Measurements from ENCODE around the gene XPO1.

XPO1 gene

GRCh38 chr2:61433606-61434005, 104.5 kb downstream of the XPO1 start:
- no peak overlapping the region for H3K27ac ChIP-seq (ENCODE audit: low read depth, low read length)
- no peaks in the 10 kb centered on the region for H3K27me3 ChIP-seq (ENCODE audit: insufficient read depth, low read length)
- no peak overlapping the region for H3K4me2 ChIP-seq (ENCODE audit: low read length)
- no peak overlapping the region for H3K18ac ChIP-seq (ENCODE audit: low read length)
- H3K14ac ChIP-seq (ENCODE audit: low read length), result no peak overlapping the region
- no peaks in the 10 kb centered on the region for H3K79me1 ChIP-seq (ENCODE audit: low read length)
- peak overlapping the region; percentile 30 for H2AFZ ChIP-seq (ENCODE audit: insufficient read depth, low read length, poor library complexity)
- H2BK5ac ChIP-seq (ENCODE audit: low read depth, low read length, poor library complexity), result no peak overlapping the region
- H3K23ac ChIP-seq (ENCODE audit: low read length), result no peak overlapping the region
- no peaks in the 10 kb centered on the region for H3K36me3 ChIP-seq (ENCODE audit: control insufficient read depth in 1 of 2, insufficient read depth in 2 of 2, low read length in 2 of 2)
- DNase-seq, result no peak
- peaks cover 0 to 7% of the 10 kb centered on the region in 2 experiments for H3K4me1 ChIP-seq (ENCODE audit: control insufficient read depth in 1 of 2, insufficient read depth in 2 of 2, low read length in 2 of 2)
- no peak overlapping the region for H2AK5ac ChIP-seq (ENCODE audit: low read length)
- H4K12ac ChIP-seq (ENCODE audit: low read depth, low read length), result no peak overlapping the region
- H2BK120ac ChIP-seq (ENCODE audit: insufficient read depth, low read length, poor library complexity), result no peak overlapping the region
- no peaks in the 10 kb centered on the region for H3K9me3 ChIP-seq (ENCODE audit: insufficient read depth, low read depth, low read length)
- no peak overlapping the region for H4K8ac ChIP-seq (ENCODE audit: low read depth, low read length)
- H3K4ac ChIP-seq (ENCODE audit: low read depth, low read length), result peak overlapping the region; percentile 56
- no peak overlapping the region for H3K9ac ChIP-seq (ENCODE audit: low read length)
- no peak overlapping the region for H4K91ac ChIP-seq (ENCODE audit: low read depth, low read length)
- no CpG with 5 or more reads among the region's 1 CpG for WGBS (ENCODE audit: extremely low coverage, insufficient coverage, insufficient read length)
- H2BK12ac ChIP-seq (ENCODE audit: low read length), result no peak overlapping the region
- H3K79me2 ChIP-seq (ENCODE audit: control insufficient read depth, insufficient read depth, low read length, poor library complexity), result peaks cover 16% of the 10 kb centered on the region
- no peak overlapping the region for H3K4me3 ChIP-seq (ENCODE audit: low read depth, low read length)

- Histone ChIP-seq H2AFZ (ENCODE audit: insufficient read depth, low read length, poor library complexity) (no peak overlapping the region), H3K27ac (ENCODE audit: low read depth, low read length) (no peak overlapping the region), H2AK5ac (ENCODE audit: low read length) (no peak overlapping the region), H3K18ac (ENCODE audit: low read length) (no peak overlapping the region), H3K4me1 (ENCODE audit: control insufficient read depth in 1 of 2, insufficient read depth in 2 of 2, low read length in 2 of 2) (peaks cover 0 to 7% of the 10 kb centered on the region in 2 experiments), H3K9me3 (ENCODE audit: insufficient read depth, low read depth, low read length) (no peaks in the 10 kb centered on the region), H2BK12ac (ENCODE audit: low read length) (no peak overlapping the region), H3K4me3 (ENCODE audit: low read depth, low read length) (no peak overlapping the region), H3K9ac (ENCODE audit: low read length) (no peak overlapping the region), H3K36me3 (ENCODE audit: control insufficient read depth in 1 of 2, insufficient read depth in 2 of 2, low read length in 2 of 2) (no peaks in the 10 kb centered on the region), H2BK120ac (ENCODE audit: insufficient read depth, low read length, poor library complexity) (no peak overlapping the region), H3K23ac (ENCODE audit: low read length) (no peak overlapping the region), H3K27me3 (ENCODE audit: insufficient read depth, low read length) (no peaks in the 10 kb centered on the region), H3K14ac (ENCODE audit: low read length) (no peak overlapping the region), H3K79me1 (ENCODE audit: low read length) (no peaks in the 10 kb centered on the region), H4K91ac (ENCODE audit: low read depth, low read length) (no peak overlapping the region), H3K4ac (ENCODE audit: low read depth, low read length) (peak overlapping the region; percentile 68), H4K8ac (ENCODE audit: low read depth, low read length) (no peak overlapping the region), H3K4me2 (ENCODE audit: low read length) (no peak overlapping the region), H3K79me2 (ENCODE audit: control insufficient read depth, insufficient read depth, low read length, poor library complexity) (peaks cover 16% of the 10 kb centered on the region), H4K12ac (ENCODE audit: low read depth, low read length) (no peak overlapping the region), H2BK5ac (ENCODE audit: low read depth, low read length, poor library complexity) (no peak overlapping the region)
- WGBS (ENCODE audit: extremely low coverage, insufficient coverage, insufficient read length), result no CpG with 5 or more reads among the region's 3 CpGs
- no peak for DNase-seq
Measured at GRCh38 chr2:61432990-61433389, 105.2 kb downstream of the XPO1 start.

GRCh38 chr2:61431345-61431744, 106.8 kb downstream of the XPO1 start:
- Histone ChIP-seq H3K79me2 (ENCODE audit: control insufficient read depth, insufficient read depth, low read length, poor library complexity) (peaks cover 16% of the 10 kb centered on the region), H4K8ac (ENCODE audit: low read depth, low read length) (no peak overlapping the region), H3K18ac (ENCODE audit: low read length) (no peak overlapping the region), H3K4me1 (ENCODE audit: control insufficient read depth in 1 of 2, insufficient read depth in 2 of 2, low read length in 2 of 2) (peaks cover 0 to 10% of the 10 kb centered on the region in 2 experiments), H3K9ac (ENCODE audit: low read length) (no peak overlapping the region), H3K14ac (ENCODE audit: low read length) (no peak overlapping the region), H2AFZ (ENCODE audit: insufficient read depth, low read length, poor library complexity) (no peak overlapping the region), H2AK5ac (ENCODE audit: low read length) (no peak overlapping the region), H3K27ac (ENCODE audit: low read depth, low read length) (no peak overlapping the region), H4K12ac (ENCODE audit: low read depth, low read length) (no peak overlapping the region), H3K27me3 (ENCODE audit: insufficient read depth, low read length) (no peaks in the 10 kb centered on the region), H3K9me3 (ENCODE audit: insufficient read depth, low read depth, low read length) (no peaks in the 10 kb centered on the region), H2BK12ac (ENCODE audit: low read length) (no peak overlapping the region), H3K4me3 (ENCODE audit: low read depth, low read length) (no peak overlapping the region), H3K23ac (ENCODE audit: low read length) (no peak overlapping the region), H3K36me3 (ENCODE audit: control insufficient read depth in 1 of 2, insufficient read depth in 2 of 2, low read length in 2 of 2) (no peaks in the 10 kb centered on the region), H3K79me1 (ENCODE audit: low read length) (no peaks in the 10 kb centered on the region), H2BK120ac (ENCODE audit: insufficient read depth, low read length, poor library complexity) (no peak overlapping the region), H3K4ac (ENCODE audit: low read depth, low read length) (peak overlapping the region; percentile 64), H2BK5ac (ENCODE audit: low read depth, low read length, poor library complexity) (no peak overlapping the region), H4K91ac (ENCODE audit: low read depth, low read length) (no peak overlapping the region), H3K4me2 (ENCODE audit: low read length) (no peak overlapping the region)
- WGBS (ENCODE audit: extremely low coverage, insufficient coverage, insufficient read length), result no CpG with 5 or more reads among the region's 5 CpGs
- DNase-seq, result no peak
